GM18873 (cell line): Measurements from ENCODE around the gene SPAG16.
"Not testable (repeated sequence)": the region's sequence is repeated elsewhere in the genome, so short reads cannot be mapped to it uniquely, and the experiment has no call there.

ENCODE experiments used
- ATAC-seq: cut with Tn5 transposase; IDR thresholded peaks from one replicate; pipeline ENCODE4 v1.9.1; 2021; ENCODE audit warnings: mild to moderate bottlenecking, moderate library complexity, moderate number of reproducible peaks; ENCODE audit not compliant: unreplicated experiment, low FRiP score

Gene SPAG16

DNA sequence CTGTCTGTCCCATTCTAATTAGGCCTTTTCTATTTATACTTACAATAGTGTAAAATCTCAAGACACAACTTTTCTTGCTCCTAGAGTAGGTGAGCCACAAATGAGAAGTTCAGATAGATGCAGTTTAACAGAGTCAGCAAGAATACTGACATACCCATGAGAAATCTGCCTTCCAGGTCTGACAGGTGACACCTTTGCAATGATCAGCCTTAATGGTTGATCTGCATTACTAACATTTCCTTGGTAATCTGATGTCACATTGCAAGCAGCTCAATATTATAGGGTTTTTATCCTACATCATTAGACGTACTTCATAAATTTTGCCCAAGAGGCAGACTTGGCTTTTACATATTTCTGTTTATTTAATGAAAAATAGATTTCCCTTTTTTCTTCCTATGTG lies 767.3 kb downstream of the SPAG16 start:
- no peak for ATAC-seq

DNA sequence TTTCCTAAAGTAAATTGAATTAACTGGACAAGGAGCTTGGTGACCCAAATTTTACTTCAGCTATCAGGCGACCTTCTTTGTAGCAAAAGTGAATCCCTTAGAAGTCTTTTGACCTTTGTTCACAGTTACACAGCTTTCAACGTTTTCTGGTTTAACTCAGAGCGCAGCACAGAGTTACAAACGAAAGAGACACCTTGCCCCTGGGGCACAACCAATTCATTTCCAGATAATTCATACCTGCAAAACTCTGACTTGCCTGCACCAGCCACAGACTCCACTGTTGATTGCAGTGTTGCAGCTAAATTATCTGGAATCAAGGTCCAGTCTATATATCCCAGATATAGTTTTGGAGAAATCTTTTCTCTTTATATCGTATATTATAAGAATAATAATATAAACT lies 768.0 kb downstream of the SPAG16 start:
- no peak for ATAC-seq

GRCh38 chr2:214057986-214058385 lies 773.7 kb downstream of the SPAG16 start:
- no peak for ATAC-seq

DNA sequence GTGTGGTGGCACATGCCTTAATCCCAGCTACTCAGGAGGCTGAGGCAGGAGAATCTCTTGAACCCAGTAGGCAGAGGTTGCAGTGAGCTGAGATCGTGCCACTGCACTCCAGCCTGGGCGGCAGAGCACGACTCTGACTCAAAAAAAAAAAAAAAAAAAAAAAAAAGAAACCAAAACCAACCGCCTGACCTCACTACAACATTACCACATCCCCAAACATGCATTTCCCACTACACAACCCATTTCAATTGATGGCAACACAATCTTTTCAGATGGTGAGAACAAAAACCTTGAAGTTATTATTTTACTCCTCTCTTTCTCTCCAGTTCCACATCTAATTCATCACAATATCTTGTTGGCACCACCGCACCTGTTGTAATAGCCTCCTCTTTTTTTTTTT lies 778.0 kb downstream of the SPAG16 start:
- not testable (repeated sequence) for ATAC-seq

GRCh38 chr2:214064471-214064870 lies 780.2 kb downstream of the SPAG16 start:
- ATAC-seq: no peak

DNA sequence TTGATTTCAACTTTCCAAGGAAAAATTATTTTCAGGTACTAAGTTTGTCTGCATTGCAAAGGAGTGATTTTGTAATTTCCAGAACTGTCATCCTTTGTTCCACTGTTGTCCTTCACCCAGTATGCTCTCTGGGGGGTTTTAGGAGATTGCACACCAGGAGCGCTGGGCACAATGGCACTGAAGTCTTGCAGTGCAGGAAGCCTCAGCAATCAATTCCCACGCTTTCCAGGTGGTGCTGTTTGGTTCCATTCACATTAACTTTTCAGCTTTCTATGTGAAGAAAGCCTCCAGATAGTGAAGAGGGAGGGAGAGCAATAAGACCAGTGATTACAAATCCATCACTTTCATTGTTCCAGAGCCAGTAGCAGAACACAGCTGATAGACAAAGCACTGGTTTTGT lies 782.6 kb downstream of the SPAG16 start:
- no peak for ATAC-seq

GRCh38 chr2:214069254-214069653 lies 785.0 kb downstream of the SPAG16 start:
- ATAC-seq: no peak

- no peak for ATAC-seq
These were observed 791.2 kb downstream of the SPAG16 start for GRCh38 chr2:214075456-214075855.

DNA sequence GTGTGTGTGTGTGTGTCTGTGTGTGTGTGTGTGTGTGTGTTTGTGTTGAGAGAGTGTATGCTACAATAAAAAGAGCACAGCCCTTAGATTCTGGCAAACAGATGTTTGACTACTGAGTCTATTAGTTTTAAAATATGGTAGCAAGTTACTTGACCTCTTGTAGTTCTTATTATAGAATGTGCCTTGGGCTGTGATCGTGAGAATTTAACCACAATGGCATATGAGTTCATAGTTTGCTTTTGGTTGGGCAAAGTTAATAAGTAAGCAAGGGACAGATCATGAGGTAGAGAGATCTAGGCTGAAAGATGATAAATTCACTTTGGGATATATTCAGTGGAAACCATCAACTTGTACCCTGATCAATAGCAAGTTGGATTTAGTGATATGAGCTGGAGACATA lies 792.3 kb downstream of the SPAG16 start:
- no peak for ATAC-seq

- no peak for ATAC-seq
These were observed 793.5 kb downstream of the SPAG16 start for GRCh38 chr2:214077727-214078126.

DNA sequence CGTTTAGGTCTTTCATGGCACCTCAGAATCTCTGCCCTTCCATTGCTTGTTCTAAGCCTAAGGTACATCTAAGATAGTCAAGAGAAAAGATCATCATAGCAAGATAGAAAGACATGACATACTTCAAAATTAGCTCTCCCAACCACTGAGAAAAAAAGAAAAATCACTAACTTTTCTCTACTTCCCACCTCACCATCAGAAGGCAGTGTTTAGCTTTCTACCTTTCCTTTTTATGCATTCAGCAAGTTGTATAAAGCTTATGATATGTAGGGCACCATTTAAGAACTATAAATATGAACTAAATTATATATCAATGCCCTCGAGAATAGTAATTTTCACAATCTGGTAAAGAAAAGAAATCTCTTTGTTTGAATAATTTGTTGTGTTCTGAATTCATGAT lies 794.8 kb downstream of the SPAG16 start:
- no peak for ATAC-seq

- no peak for ATAC-seq
These were observed 804.3 kb downstream of the SPAG16 start for GRCh38 chr2:214088536-214088935.

DNA sequence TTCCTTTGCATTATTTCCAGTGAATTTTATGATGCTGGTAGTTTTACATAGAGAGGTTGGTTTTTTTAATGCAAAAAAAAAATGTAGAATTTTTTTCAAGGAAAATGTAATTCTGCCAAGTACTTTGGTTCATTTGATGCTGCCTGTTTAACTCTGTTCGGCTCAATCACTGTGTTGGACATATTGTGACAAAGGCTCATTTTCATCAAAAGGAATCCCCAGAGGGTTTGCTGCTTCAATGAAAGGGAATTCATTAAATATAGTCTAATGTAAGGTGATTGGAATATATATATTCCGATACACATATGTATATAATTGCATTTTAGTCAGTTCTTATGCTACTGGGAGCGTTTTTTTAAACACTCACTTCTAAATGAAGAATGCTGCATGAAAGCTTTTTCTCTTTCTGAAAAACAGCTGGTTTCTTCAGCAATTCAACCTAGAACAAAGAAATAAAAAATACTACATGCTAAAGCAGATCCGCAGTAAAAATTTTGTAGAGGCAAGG lies 812.0 kb downstream of the SPAG16 start:
- ATAC-seq: no peak

GRCh38 chr2:214098811-214099210 lies 814.5 kb downstream of the SPAG16 start:
- no peak for ATAC-seq

- no peak for ATAC-seq
These were observed 816.2 kb downstream of the SPAG16 start for GRCh38 chr2:214100488-214100887.

- ATAC-seq: no peak
These were observed 819.2 kb downstream of the SPAG16 start for GRCh38 chr2:214103276-214104001.

- no peak for ATAC-seq
These were observed 820.0 kb downstream of the SPAG16 start for GRCh38 chr2:214104219-214104618.

- no peak for ATAC-seq
These were observed 820.7 kb downstream of the SPAG16 start for GRCh38 chr2:214104967-214105366.

GRCh38 chr2:214107726-214108125 lies 823.5 kb downstream of the SPAG16 start:
- no peak for ATAC-seq

GRCh38 chr2:214108598-214108997 lies 824.3 kb downstream of the SPAG16 start:
- ATAC-seq: no peak

DNA sequence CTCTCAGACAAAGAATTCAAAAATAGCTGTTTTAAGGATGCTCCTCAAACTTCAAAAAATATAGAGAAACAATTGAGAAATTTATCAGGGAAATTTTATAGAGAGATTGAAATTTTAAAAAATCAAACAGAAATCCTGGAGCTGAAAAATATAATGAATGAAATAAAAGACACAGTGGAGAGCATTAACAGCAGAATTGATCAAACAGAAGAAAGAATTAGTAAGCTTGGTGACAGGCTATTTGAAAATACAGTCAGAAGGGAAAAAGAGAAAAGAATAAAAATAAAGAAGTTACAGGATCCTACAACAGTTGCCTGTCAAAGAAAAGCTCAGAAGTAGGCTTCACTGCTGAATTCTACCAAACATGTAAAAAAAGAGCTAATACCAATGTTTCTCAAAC lies 832.8 kb downstream of the SPAG16 start:
- ATAC-seq: no peak

GRCh38 chr2:214126135-214126534 lies 841.9 kb downstream of the SPAG16 start:
- no peak for ATAC-seq

- ATAC-seq: no peak
These were observed 842.9 kb downstream of the SPAG16 start for GRCh38 chr2:214127170-214127569.
